ENCODE data around the gene BRWD1.
A peak's percentile ranks its signal among the peaks of the same experiment; 100 is the strongest.

The BRWD1 gene

DNA sequence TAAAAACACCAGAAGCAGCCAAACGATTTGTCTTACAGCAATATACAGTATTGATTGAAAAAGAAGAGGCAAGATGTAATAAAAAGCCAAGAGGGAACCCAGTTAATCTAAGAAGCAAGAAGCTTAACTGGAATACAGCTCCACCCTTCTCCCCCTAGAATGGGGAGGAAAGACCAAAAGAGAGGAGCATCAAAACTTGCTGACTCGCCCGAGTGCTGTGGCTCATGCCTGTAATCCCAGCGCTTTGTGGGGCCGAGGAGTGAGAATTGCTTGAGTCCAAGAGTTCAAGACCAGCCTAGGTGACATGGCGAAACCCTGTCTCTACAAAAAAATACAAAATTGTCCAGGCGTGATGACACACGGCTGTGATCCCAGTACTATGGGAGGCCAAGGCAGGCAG, 32.2 kb downstream of the BRWD1 start:
- TF ChIP-seq, protein P1, sequence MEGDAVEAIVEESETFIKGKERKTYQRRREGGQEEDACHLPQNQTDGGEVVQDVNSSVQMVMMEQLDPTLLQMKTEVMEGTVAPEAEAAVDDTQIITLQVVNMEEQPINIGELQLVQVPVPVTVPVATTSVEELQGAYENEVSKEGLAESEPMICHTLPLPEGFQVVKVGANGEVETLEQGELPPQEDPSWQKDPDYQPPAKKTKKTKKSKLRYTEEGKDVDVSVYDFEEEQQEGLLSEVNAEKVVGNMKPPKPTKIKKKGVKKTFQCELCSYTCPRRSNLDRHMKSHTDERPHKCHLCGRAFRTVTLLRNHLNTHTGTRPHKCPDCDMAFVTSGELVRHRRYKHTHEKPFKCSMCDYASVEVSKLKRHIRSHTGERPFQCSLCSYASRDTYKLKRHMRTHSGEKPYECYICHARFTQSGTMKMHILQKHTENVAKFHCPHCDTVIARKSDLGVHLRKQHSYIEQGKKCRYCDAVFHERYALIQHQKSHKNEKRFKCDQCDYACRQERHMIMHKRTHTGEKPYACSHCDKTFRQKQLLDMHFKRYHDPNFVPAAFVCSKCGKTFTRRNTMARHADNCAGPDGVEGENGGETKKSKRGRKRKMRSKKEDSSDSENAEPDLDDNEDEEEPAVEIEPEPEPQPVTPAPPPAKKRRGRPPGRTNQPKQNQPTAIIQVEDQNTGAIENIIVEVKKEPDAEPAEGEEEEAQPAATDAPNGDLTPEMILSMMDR (IDR thresholded peaks at IDR 0.05; ENCODE audit: extremely low read depth, insufficient read depth, missing control alignments), result no peak
- in situ Hi-C loops (cut with MboI; ENCODE audit: low pct_unique_long_range_greater_than_20kb, low sequenced_read_pairs, unreplicated experiment), result no loop called here
- DNase-seq (ENCODE audit: low spot score), result no peak

DNA sequence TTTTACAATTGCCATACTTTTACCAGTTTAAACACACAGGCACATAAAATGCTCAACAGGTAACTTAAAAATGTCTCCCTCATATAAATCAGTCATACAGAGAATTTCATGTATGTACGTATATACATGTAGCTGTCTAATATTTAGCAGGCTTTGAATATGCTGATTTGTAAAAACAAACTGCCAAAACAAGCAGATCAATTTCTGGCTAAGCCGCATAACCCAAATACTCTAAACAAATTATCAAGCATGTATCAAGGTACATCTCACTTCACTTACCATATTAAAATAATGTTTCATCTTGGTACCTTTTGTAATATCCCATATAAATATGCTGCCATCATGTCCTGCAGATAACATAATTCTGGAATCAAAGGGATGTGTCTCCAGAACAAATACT, 43.8 kb downstream of the BRWD1 start:
- TF ChIP-seq, protein P1 (IDR thresholded peaks at IDR 0.05; ENCODE audit: extremely low read depth, insufficient read depth, missing control alignments), result no peak
- in situ Hi-C loops (cut with MboI; ENCODE audit: low pct_unique_long_range_greater_than_20kb, low sequenced_read_pairs, unreplicated experiment), result no loop called here

DNA sequence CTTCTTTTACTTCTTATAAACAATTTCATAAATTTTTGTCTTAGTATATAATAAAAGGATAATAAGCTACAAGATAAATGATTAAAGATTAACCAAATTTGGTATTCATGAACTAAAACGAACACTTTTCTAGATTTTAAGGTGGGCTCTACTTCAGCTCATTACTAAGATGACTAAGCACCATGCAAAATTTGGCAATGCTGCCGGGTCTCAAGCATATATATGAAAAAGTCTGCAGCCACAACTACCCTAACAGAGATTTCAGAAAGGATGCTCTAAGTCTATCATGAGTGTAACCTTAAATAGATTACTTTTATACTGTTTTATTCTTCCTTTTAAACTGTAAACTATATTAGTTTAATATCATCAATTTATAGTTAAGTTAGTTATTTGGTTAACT, 47.8 kb downstream of the BRWD1 start:
- peak; percentile 18 for DNase-seq (ENCODE audit: low spot score)
- in situ Hi-C loops (cut with MboI; ENCODE audit: low pct_unique_long_range_greater_than_20kb, low sequenced_read_pairs, unreplicated experiment), result no loop called here
- TF ChIP-seq, protein P1 (IDR thresholded peaks at IDR 0.05; ENCODE audit: extremely low read depth, insufficient read depth, missing control alignments), result no peak

More for the DNA sequence above, 43.8 kb downstream of the BRWD1 start:
- DNase-seq (ENCODE audit: low spot score), result no peak

DNA sequence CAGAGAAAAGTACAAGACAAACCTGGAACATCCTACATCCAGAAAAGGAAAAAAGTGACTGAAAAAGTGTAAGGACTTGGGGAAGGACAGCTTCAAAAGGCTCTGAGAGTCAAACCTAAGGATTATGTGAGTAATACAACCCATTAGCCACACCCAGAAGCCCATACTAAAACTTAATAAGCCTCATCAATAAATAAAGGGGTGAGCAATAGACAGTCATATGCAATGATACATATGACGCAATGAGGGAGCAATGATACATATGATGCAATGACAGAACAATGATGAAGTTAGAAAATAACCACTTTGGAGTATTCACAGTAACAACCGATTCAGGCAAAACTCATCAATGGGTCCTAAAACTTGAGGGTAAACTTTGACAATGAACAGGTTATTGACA, 50.1 kb downstream of the BRWD1 start:
- TF ChIP-seq, protein P1 (IDR thresholded peaks at IDR 0.05; ENCODE audit: extremely low read depth, insufficient read depth, missing control alignments), result no peak
- in situ Hi-C loops (cut with MboI; ENCODE audit: low pct_unique_long_range_greater_than_20kb, low sequenced_read_pairs, unreplicated experiment), result no loop called here
- no peak for DNase-seq (ENCODE audit: low spot score)

DNA sequence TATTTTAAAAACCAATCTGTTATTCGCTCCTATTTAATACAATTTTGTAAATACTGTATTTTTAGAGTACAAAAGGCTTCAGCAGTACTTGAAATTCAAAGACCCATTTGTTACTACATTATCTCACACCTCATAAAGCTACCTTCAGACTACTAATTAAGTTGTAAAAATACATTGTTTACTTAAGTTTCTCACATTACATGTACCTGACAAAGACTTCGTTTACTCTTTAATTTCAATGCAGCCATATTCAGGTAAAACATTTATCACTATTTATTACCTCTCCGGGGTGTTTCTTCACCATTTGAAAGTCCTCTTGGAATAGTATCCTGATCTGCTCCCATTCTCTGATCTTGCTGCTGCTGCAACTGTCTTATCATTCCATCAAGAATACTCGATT, 55.2 kb downstream of the BRWD1 start:
- no peak for DNase-seq (ENCODE audit: low spot score)
- TF ChIP-seq, protein P1 (IDR thresholded peaks at IDR 0.05; ENCODE audit: extremely low read depth, insufficient read depth, missing control alignments), result no peak
- in situ Hi-C loops (cut with MboI; ENCODE audit: low pct_unique_long_range_greater_than_20kb, low sequenced_read_pairs, unreplicated experiment), result no loop called here

DNA sequence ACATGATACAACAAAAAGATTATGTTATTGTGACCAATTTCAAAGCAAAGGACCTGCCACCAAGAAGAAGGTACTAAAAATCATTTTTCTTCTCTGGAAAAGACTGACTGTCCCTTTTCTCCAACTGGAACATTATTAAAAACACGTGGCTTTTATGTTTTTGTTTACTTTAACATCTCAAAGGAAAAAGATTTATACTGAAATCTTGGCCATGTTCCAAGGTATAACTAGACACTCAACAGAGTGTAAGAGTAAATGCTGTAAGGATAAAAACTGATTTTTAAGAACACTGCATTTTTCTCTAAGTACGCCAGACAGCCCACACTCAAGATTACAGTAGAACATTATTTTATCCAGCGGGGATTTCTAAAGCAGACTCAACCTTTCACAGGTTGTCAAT, 62.1 kb downstream of the BRWD1 start:
- no peak for DNase-seq (ENCODE audit: low spot score)
- TF ChIP-seq, protein P1 (IDR thresholded peaks at IDR 0.05; ENCODE audit: extremely low read depth, insufficient read depth, missing control alignments), result no peak
- in situ Hi-C loops (cut with MboI; ENCODE audit: low pct_unique_long_range_greater_than_20kb, low sequenced_read_pairs, unreplicated experiment), result no loop called here

DNA sequence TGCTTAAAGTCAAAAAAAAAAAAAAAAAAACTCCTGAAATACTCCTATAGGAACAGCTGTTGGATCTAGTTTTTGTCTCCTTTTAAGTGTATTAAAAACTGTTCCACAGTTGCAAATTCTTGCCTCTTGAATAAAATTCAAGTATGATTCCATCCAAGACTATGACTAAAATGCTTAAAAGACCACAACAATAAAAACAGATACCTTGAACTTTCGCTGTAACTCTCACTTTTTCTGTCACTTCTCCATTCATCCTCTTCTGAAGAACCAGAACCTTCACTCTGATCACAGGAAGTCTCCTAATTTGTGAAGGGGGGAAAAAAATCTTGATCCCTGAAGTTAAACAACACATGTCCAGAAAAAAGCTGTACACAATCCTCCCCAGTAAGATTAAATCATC, 75.2 kb downstream of the BRWD1 start:
- DNase-seq (ENCODE audit: low spot score), result no peak
- in situ Hi-C loops (cut with MboI; ENCODE audit: low pct_unique_long_range_greater_than_20kb, low sequenced_read_pairs, unreplicated experiment), result no loop called here
- TF ChIP-seq, protein P1 (IDR thresholded peaks at IDR 0.05; ENCODE audit: extremely low read depth, insufficient read depth, missing control alignments), result no peak
